GM12892 (cell line): ENCODE data around the gene RAC3.

ENCODE experiments used
- DNase-seq: peaks from one replicate; pipeline ENCODE4 v3.0.0; 2011; ENCODE audit not compliant: insufficient read length
- FAIRE-seq: peaks from 2 replicates; lab custom pipeline; 2011; peaks lifted over from hg19 to GRCh38; lab: Jason Lieb, UNC
- POLR2A ChIP-seq: IDR thresholded peaks from 2 replicates; pipeline ENCODE4 v1.6.1; 2011; ENCODE audit warnings: low read depth, low read length, control low read depth
- POLR2AphosphoS5 ChIP-seq: IDR thresholded peaks from 2 replicates; pipeline ENCODE4 v1.6.1; 2011; ENCODE audit warnings: low read depth, low read length, control low read depth
- TAF1 ChIP-seq: IDR thresholded peaks from 2 replicates; pipeline ENCODE4 v1.6.1; 2011; ENCODE audit warnings: low read depth, mild to moderate bottlenecking, control low read depth, low read length, borderline replicate concordance

The RAC3 gene

DNA sequence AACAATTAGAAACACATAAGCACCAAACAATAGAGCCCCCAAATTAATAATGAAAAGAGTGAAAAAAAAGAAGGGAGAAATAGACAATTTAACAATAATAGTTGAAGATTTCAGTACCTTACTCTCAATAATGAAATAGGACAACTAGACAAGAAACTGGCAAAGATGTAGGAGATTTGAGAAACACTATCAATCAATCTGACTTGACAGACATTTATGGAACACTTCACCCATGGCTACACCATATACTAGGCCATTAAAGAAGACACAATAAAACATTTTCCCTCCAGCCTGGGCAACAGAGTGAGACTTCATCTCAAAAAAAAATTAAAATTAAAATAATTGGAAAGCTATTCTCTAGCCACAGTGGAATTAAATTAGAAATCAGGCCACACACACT lies 39.1 kb downstream of the RAC3 start:
- FAIRE-seq (no peak), DNase-seq (no peak)
- TF ChIP-seq TAF1: no peak
- no peak for TF ChIP-seq POLR2AphosphoS5
- TF ChIP-seq POLR2A: no peak

- no peak for TF ChIP-seq POLR2A
- TF ChIP-seq POLR2AphosphoS5: no peak
- no peak for TF ChIP-seq TAF1
- DNase-seq (no peak), FAIRE-seq (no peak)
Observed at GRCh38 chr17:82072827-82073226, 41.3 kb downstream of the RAC3 start.

DNA sequence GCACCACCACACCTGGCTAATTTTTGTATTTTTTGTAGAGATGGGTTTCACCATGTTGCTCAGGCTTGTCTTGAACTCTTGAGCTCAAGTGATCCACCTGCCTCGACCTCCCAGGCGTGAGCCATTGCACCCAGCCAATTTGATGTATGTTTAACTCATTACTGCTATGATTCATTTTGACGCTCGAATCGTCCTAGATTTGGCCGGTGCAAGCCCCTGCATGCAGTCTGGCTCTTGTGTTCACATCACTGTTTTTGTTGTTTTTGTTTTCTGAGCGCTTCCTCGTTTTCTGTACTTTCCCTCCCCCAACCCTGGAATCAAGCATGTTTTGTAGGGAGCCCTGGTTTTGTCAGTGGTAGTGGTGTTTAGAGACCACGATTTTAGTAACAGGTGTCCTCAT lies 42.0 kb downstream of the RAC3 start:
- FAIRE-seq: no peak

GRCh38 chr17:82076018-82076784 lies 44.7 kb downstream of the RAC3 start:
- DNase-seq: no peak
- no peak for FAIRE-seq
- TF ChIP-seq TAF1 (no peak), POLR2AphosphoS5 (no peak), POLR2A (no peak)

More for the DNA sequence above, 42.0 kb downstream of the RAC3 start:
- no peak for TF ChIP-seq TAF1
- TF ChIP-seq POLR2A: no peak
- no peak for TF ChIP-seq POLR2AphosphoS5
- no peak for DNase-seq

- FAIRE-seq: no peak
- TF ChIP-seq POLR2A (peak; percentile 52), POLR2AphosphoS5 (peak; percentile 72), TAF1 (no peak)
- DNase-seq: no peak
Observed at GRCh38 chr17:82076785-82077591, 45.5 kb downstream of the RAC3 start.

GRCh38 chr17:82077617-82078358 lies 46.3 kb downstream of the RAC3 start:
- TF ChIP-seq POLR2A (0 out of 2 replicates have a peak, but pooled peaks have one; percentile 9), POLR2AphosphoS5 (peak; percentile 62; the same call in 1 of the 2 replicates), TAF1 (no peak)
- DNase-seq (no peak), FAIRE-seq (no peak)

- TF ChIP-seq TAF1: no peak
- no peak for TF ChIP-seq POLR2A
- TF ChIP-seq POLR2AphosphoS5: no peak
- DNase-seq: no peak
- FAIRE-seq: no peak
Observed at GRCh38 chr17:82078433-82078832, 47.0 kb downstream of the RAC3 start.

DNA sequence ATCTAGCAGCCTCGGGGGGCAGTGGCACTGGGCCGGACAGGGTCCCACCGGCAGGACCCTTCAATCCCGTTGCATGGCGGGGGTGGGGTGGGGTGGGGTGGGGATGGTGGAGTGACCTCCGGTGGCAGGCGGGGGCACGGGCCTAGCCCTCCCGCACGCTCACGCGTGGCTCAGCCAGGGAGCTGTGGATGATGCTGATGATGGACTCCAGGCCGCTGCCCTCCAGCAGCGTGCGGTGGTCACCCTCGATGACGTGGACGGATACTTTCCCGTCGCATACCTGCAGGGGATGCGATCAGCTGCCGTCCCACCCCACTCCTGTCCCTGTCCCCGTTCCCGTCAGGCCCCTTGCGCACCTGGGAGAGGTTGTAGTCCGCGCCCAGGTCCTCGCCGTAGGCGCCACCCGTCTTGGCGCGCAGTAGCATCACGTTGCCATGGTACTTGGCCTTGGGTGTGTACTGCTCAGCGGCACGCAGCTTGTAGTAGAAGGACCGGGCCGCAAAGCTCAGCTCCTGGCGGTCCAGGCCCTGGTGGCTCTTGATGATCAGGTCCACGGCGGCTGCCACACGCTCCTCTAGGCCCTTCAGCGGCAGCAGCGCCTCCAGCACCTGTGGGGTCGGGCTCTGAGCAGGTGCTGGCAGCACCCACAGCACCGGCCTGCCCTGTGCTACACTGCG lies 47.7 kb downstream of the RAC3 start:
- TF ChIP-seq TAF1 (no peak), POLR2A (no peak), POLR2AphosphoS5 (no peak)
- DNase-seq: no peak
- no peak for FAIRE-seq

- TF ChIP-seq POLR2A: no peak
- no peak for TF ChIP-seq POLR2AphosphoS5
- no peak for TF ChIP-seq TAF1
- DNase-seq (no peak), FAIRE-seq (no peak)
Observed at GRCh38 chr17:82080048-82080788, 48.7 kb downstream of the RAC3 start.
